Activated CD8-positive, alpha-beta memory T cell treated with anti-CD3 and anti-CD28 coated beads for 48 hours (primary cell): ENCODE results near the gene SCAMP3.
"Not testable (repeated sequence)": the region's sequence is repeated elsewhere in the genome, so short reads cannot be mapped to it uniquely, and the experiment has no call there.

Source experiments
- DNase-seq, 3 experiments: peaks; one replicate each; pipeline ENCODE4 v3.0.0-alpha.2; 2020; ENCODE audit warnings: low read depth in 2 of 3, low spot score in 2 of 3

Gene SCAMP3

GRCh38 chr1:155232001-155232978, 29.9 kb downstream of the SCAMP3 start:
- not testable (repeated sequence) for DNase-seq

- DNase-seq = not testable (repeated sequence)
These were observed 30.9 kb downstream of the SCAMP3 start for GRCh38 chr1:155231302-155231701.

- no peak for DNase-seq
These were observed 34.1 kb downstream of the SCAMP3 start for GRCh38 chr1:155228096-155228427.

- peak; percentile 96 to 100 (median 100) for DNase-seq
These were observed 34.7 kb downstream of the SCAMP3 start for GRCh38 chr1:155227261-155228095.

GRCh38 chr1:155226910-155227260, 35.3 kb downstream of the SCAMP3 start:
- peak in 1 of 3 experiments; percentile 90 for DNase-seq

- peak in 1 of 3 experiments; percentile 81 for DNase-seq
These were observed 35.8 kb downstream of the SCAMP3 start for GRCh38 chr1:155226188-155226909.

GRCh38 chr1:155225404-155225759, 36.8 kb downstream of the SCAMP3 start:
- not testable (repeated sequence) for DNase-seq

- DNase-seq = no peak
These were observed 39.1 kb downstream of the SCAMP3 start for GRCh38 chr1:155223047-155223446.

GRCh38 chr1:155220211-155220965, 41.8 kb downstream of the SCAMP3 start:
- DNase-seq = not testable (repeated sequence)

GRCh38 chr1:155219592-155220031, 42.5 kb downstream of the SCAMP3 start:
- DNase-seq = no peak

- DNase-seq = no peak
These were observed 43.1 kb downstream of the SCAMP3 start for GRCh38 chr1:155218854-155219591.

GRCh38 chr1:155214702-155215101, 47.5 kb downstream of the SCAMP3 start:
- DNase-seq = not testable (repeated sequence)

GRCh38 chr1:155212051-155212440, 50.1 kb downstream of the SCAMP3 start:
- DNase-seq = not testable (repeated sequence)

GRCh38 chr1:155211381-155212050, 50.6 kb downstream of the SCAMP3 start:
- not testable (repeated sequence) for DNase-seq

- DNase-seq = no peak
These were observed 51.7 kb downstream of the SCAMP3 start for GRCh38 chr1:155210314-155211104.

GRCh38 chr1:155209312-155209721, 52.8 kb downstream of the SCAMP3 start:
- DNase-seq = no peak

- peak; percentile 72 to 84 (median 83) for DNase-seq
These were observed 53.4 kb downstream of the SCAMP3 start, which contains the start of gene MTX1 for GRCh38 chr1:155208541-155209311. Gene MTX1, plus strand, starts transcription at chr1:155208695. Its CDS starts 110 bp downstream, at chr1:155208805.
